GM19035 (cell line): ENCODE results near the gene ACSL3.
"Not testable (repeated sequence)": the region's sequence is repeated elsewhere in the genome, so short reads cannot be mapped to it uniquely, and the experiment has no call there.

Source experiments
- ATAC-seq: cut with Tn5 transposase; IDR thresholded peaks from one replicate; pipeline ENCODE4 v1.9.1; 2021; ENCODE audit not compliant: unreplicated experiment

The ACSL3 gene

GRCh38 chr2:222968550-222969155 is 107.8 kb downstream of the ACSL3 start:
- ATAC-seq, result no peak

DNA sequence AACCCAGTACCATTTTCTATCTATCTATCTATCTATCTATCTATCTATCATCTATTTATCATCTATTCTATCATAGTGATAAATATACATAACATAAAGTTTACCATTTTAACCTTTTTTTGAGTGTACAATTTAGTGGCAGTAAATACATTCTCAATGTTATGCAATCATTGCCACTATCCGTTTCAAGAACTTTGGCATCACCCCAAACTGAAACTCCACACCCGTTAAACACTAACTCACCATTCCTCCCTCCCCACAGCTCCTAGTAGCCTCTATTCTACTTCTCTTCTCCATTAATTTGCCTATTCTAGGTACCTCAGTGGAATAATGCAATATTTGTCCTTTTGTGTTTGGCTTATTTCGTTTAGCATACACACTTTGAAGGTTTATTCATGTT is 108.7 kb downstream of the ACSL3 start:
- no peak for ATAC-seq

DNA sequence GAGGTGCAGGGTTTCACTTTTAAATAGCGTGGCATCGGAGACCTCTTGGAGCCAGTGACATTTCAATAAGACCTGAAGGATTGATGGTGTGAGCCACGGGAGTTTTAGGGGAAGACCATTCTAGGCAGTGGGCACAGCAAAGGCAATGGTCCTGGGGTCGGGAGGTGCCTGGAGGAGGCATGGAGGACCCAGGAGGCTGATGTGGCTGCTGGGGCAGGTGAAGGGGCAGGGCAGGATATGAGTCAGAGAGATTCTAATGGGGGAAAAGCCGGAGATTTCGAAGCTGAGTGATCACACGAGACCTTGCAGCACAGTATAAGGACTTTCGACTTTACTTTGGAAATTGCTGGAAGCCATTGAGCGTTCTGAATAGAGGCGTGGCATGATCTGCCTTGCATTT is 111.6 kb downstream of the ACSL3 start:
- no peak for ATAC-seq

- ATAC-seq, result no peak
These were observed 112.4 kb downstream of the ACSL3 start for GRCh38 chr2:222973237-222973636.

DNA sequence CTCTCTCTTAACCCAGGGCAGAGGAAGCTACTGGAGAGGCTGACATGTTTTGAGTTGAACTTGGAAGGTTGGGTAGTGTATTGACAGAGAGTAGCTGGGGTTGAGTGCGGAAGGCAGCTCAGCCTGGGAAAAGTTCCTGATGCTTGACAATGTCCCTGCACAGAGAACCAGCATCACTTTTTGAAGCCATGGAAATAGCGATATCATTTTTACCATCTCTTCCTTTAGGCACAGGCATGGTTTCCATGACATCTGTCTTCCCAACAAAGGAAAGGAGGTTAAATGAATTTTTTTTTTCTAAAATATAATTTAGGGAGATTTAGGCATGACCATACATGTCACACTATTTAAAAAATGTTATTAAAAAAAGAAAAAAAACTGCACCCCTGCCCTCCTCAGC is 112.9 kb downstream of the ACSL3 start:
- ATAC-seq, result no peak

DNA sequence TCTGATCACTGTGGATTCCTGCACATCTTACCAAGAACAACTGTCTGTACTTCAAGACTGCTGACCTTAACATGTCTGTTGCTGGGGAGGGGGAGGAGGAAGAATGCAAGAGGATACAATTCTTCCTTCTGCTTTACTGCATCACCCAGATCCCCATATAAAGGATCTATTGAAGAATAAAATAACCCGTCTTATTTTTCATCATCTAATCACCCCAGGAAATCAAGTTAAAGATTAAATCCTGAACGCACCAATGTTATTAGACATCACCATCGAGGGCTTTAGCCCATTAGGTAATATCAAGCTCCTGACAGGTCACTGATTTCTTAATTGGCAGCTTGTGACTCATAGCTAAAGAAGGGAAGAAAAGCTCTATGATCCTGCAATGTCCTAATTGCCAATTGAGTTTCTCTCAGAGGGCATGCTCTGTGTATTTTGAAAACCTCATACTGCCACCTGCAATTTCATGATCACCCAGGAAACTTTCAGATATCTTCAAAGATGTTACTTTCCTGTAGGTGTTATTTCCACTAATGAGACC is 115.8 kb downstream of the ACSL3 start:
- no peak for ATAC-seq

DNA sequence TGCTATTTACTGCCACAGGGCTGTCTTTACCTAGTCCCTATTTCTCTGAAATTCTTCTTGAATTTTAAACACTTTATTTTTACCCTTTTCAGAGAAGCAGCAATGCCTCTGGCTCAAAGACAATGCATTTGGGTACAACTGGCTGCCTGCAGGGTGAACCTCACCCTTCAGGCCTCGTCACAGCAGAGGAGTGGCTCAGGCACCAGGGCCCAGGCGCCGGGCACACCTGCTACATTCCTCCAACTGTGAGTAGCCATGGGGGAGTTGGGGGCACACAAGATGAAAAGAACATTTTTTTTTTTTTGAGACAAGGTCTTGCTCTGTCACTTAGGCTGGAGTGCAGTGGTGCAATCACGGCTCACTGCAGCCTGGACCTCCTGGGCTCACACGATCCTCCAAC is 116.3 kb downstream of the ACSL3 start:
- no peak for ATAC-seq

DNA sequence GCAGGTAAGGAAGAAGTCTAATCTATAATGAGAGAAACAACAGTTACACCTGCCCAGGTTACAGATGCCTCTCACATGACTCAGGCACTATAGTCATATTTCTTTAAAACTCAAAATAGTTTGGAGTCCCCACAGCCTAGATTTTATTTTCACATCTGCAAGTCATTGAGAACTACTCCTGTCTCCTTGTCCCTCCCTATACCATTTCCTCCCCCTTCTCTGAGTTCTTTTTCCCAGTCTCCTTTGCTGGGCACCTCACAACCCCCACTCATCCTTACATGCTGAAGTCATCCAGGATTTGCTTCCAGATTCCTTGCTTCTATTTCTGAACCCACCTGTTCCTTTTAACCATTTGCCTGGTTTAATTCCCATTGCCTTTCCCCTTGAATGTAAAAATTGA is 118.0 kb downstream of the ACSL3 start:
- no peak for ATAC-seq

DNA sequence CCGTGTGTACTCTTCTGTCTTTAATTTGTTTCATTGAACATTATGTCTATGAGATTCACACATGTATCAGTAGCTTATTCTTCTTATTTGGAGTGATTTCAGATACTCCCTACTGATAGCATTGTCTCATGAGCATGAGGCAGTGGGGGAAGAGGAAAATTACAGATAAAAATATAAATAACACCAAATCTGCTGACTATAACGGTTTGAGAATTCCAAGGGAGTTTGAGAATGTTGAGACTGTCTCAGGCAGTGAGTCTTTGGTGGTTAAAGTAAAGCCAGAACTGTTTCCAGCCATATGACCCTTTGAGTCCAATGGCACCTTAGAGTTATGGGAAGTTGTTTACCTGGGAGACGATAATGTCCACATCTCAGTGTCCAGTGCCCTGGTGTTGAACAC is 118.6 kb downstream of the ACSL3 start:
- ATAC-seq, result no peak

GRCh38 chr2:222982010-222982908 is 121.4 kb downstream of the ACSL3 start:
- no peak for ATAC-seq

GRCh38 chr2:222982909-222983265 is 122.1 kb downstream of the ACSL3 start:
- no peak for ATAC-seq

GRCh38 chr2:222984908-222985307 is 124.1 kb downstream of the ACSL3 start:
- ATAC-seq, result no peak

GRCh38 chr2:222989431-222989830 is 128.6 kb downstream of the ACSL3 start:
- ATAC-seq, result no peak

DNA sequence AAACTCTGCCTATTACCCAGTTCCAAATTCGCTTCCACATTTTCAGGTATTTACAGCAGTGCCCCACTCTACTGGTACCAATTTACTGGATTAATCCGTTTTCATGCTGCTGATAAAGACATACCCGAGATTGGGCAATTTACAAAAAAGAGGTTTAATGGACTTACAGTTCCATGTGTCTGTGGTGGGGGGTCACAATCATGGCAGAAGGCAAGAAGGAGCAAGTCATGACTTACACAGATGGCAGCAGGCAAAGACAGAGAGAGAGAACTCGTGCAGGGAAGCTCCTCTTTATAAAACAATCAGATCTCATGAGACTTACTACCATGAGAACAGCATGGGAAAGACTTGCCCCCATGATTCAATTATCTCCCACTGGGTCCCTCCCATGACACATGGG is 129.4 kb downstream of the ACSL3 start:
- ATAC-seq, result not testable (repeated sequence)

DNA sequence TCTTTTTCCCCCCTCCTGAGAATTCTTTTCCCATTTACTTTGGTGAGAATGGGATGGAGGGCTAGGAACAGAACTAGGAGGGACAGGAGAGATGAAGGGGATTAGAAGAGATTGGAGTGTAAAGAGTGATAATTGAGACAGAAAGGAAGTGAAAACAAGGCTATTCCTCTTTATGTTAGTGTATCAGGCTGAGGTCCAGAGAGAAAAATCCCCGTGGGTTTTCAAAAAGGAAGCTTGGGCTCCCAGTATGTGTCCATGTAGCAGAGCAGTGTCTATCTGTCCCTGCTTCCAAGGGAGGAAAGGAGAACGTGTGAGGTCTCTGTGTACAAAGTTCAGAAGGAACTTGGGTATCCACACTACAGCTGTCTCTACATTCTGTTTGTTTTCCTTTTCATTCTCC is 131.3 kb downstream of the ACSL3 start:
- ATAC-seq, result no peak
